Hepatocyte (in vitro differentiated cells): ENCODE data around the gene PTPN1. TPM values are rescaled to one million over a fixed set of nuclear protein-coding genes. Genes with fewer than 3 reads are reported as not detected.

ENCODE experiments used
- DNase-seq: peaks from one replicate; pipeline ENCODE4 v3.0.0-alpha.2; 2016; ENCODE audit warnings: low spot score
- H2AFZ ChIP-seq: fragments of 200-600 bp; sonication (generic); 2 replicates; pipeline ENCODE4 v1.6.0; 2016; ENCODE audit warnings: antibody characterized with exemption, mild to moderate bottlenecking
- H3K27ac ChIP-seq: fragments of 200-600 bp; sonication (generic); 2 replicates; pipeline ENCODE4 v1.5.1; 2016; ENCODE audit warnings: mild to moderate bottlenecking
- H3K27me3 ChIP-seq: fragments of 200-600 bp; sonication (generic); 2 replicates; pipeline ENCODE4 v1.6.1; 2016
- H3K36me3 ChIP-seq: fragments of 200-600 bp; sonication (generic); replicated peaks from 2 replicates; pipeline ENCODE4 v1.5.1; 2016; ENCODE audit warnings: low read depth; ENCODE audit not compliant: insufficient read depth
- H3K4me1 ChIP-seq: fragments of 200-600 bp; sonication (generic); 2 replicates; pipeline ENCODE4 v1.5.1; 2016; ENCODE audit warnings: mild to moderate bottlenecking, moderate library complexity; ENCODE audit not compliant: insufficient read depth
- H3K4me2 ChIP-seq: fragments of 200-600 bp; sonication (generic); 2 replicates; pipeline ENCODE4 v1.6.0; 2016
- H3K4me3 ChIP-seq: fragments of 200-600 bp; sonication (generic); 2 replicates; pipeline ENCODE4 v1.5.1; 2016; ENCODE audit warnings: mild to moderate bottlenecking
- H3K79me2 ChIP-seq: fragments of 200-600 bp; sonication (generic); 2 replicates; pipeline ENCODE4 v1.6.0; 2017; ENCODE audit warnings: mild to moderate bottlenecking
- H3K9me2 ChIP-seq: fragments of 200-600 bp; sonication (generic); replicated peaks from 2 replicates; pipeline ENCODE4 v1.6.0; 2017; ENCODE audit warnings: mild to moderate bottlenecking; ENCODE audit not compliant: insufficient read depth
- H3K9me3 ChIP-seq: fragments of 200-600 bp; sonication (generic); 2 replicates; pipeline ENCODE4 v1.5.1; 2016; ENCODE audit warnings: low read depth, mild to moderate bottlenecking
- H4K20me1 ChIP-seq: fragments of 200-600 bp; sonication (generic); 2 replicates; pipeline ENCODE4 v1.6.0; 2016; ENCODE audit warnings: mild to moderate bottlenecking; ENCODE audit not compliant: insufficient read depth, poor library complexity, severe bottlenecking
- CTCF ChIP-seq: fragments of 200-600 bp; sonication (generic); IDR thresholded peaks from 2 replicates; pipeline ENCODE4 v1.5.1; 2016; ENCODE audit warnings: antibody characterized with exemption, mild to moderate bottlenecking; ENCODE audit not compliant: poor library complexity
- EZH2 ChIP-seq: fragments of 200-600 bp; sonication (generic); IDR thresholded peaks from 2 replicates; pipeline ENCODE4 v1.6.1; 2016; ENCODE audit warnings: antibody characterized with exemption, mild to moderate bottlenecking, borderline replicate concordance
- EZH2phosphoT487 ChIP-seq: fragments of 200-600 bp; sonication (generic); IDR thresholded peaks from one replicate; pipeline ENCODE4 v1.6.1; 2018; ENCODE audit warnings: antibody characterized with exemption, mild to moderate bottlenecking, low read depth, moderate library complexity; ENCODE audit not compliant: unreplicated experiment, severe bottlenecking
- WGBS: methylation state at CpG from one replicate; pipeline ENCODE4 v1.1.6; 2016; ENCODE audit warnings: low lambda C conversion rate; ENCODE audit errors: missing lambda C conversion rate; 5-methylcytosine and 5-hydroxymethylcytosine counted together
- polyA plus RNA-seq: library from polyadenylated mRNA; unstranded; fragments of >200 nt; fragmentation: Nextera tagmentation; extraction: Ambion mirVana; gene quantifications from 2 replicates; pipeline ENCODE4 v1.2.1, GENCODE V29; 2016
- total RNA-seq: library from RNA; depleted of rRNA; stranded (reverse); fragments of >200 nt; gene quantifications from 2 replicates; pipeline ENCODE4 v1.2.3, GENCODE V29; 2014

Gene PTPN1
- total and polyA plus RNA-seq, 2 experiments from 2014 or later, result 22.0 to 32.1 TPM

GRCh38 chr20:50592282-50593004 is 82.3 kb downstream of the PTPN1 start:
- Histone ChIP-seq H2AFZ (no peak overlapping the region), H3K4me2 (no peak overlapping the region), H3K27ac (no peak overlapping the region), H3K27me3 (no peaks in the 10 kb centered on the region), H3K79me2 (no peaks in the 10 kb centered on the region), H3K4me3 (no peak overlapping the region), H3K36me3 (no peaks in the 10 kb centered on the region), H4K20me1 (no peaks in the 10 kb centered on the region), H3K4me1 (peaks cover 4% of the 10 kb centered on the region), H3K9me2 (no peaks in the 10 kb centered on the region), H3K9me3 (no peaks in the 10 kb centered on the region)
- DNase-seq, result no peak
- 89% methylated on average over 19 of the region's 19 CpGs for WGBS
- TF ChIP-seq EZH2, result no peak
- no peak for TF ChIP-seq CTCF
- no peak for TF ChIP-seq EZH2phosphoT487

- Histone ChIP-seq H3K27ac (no peak overlapping the region), H3K9me2 (no peaks in the 10 kb centered on the region), H3K27me3 (no peaks in the 10 kb centered on the region), H2AFZ (no peak overlapping the region), H3K4me2 (no peak overlapping the region), H3K79me2 (no peaks in the 10 kb centered on the region), H3K36me3 (no peaks in the 10 kb centered on the region), H3K9me3 (no peaks in the 10 kb centered on the region), H3K4me3 (no peak overlapping the region), H3K4me1 (peaks cover 4% of the 10 kb centered on the region), H4K20me1 (no peaks in the 10 kb centered on the region)
- 97% methylated on average over 9 of the region's 9 CpGs for WGBS
- TF ChIP-seq EZH2phosphoT487 (no peak), CTCF (no peak), EZH2 (no peak)
- DNase-seq, result no peak
Measured at GRCh38 chr20:50593005-50593335, 82.8 kb downstream of the PTPN1 start.

GRCh38 chr20:50594231-50594590 is 84.0 kb downstream of the PTPN1 start:
- Histone ChIP-seq H3K4me2 (no peak overlapping the region), H2AFZ (no peak overlapping the region), H3K9me2 (no peaks in the 10 kb centered on the region), H3K27me3 (no peaks in the 10 kb centered on the region), H3K9me3 (no peaks in the 10 kb centered on the region), H3K27ac (no peak overlapping the region), H3K4me1 (peaks cover 4% of the 10 kb centered on the region), H3K4me3 (no peak overlapping the region), H3K79me2 (no peaks in the 10 kb centered on the region), H4K20me1 (no peaks in the 10 kb centered on the region), H3K36me3 (no peaks in the 10 kb centered on the region)
- no peak for DNase-seq
- WGBS, result 87% methylated on average over 11 of the region's 11 CpGs
- TF ChIP-seq EZH2phosphoT487, result no peak
- no peak for TF ChIP-seq EZH2
- no peak for TF ChIP-seq CTCF
